ENCODE results near the gene SLC9A1.

GRCh38 chr1:27179979-27180378 is 25.1 kb upstream of the SLC9A1 start:
- TF ChIP-seq CTCF (IDR thresholded peaks at IDR 0.05 in 8 of 11, conservative IDR thresholded peaks at IDR 0.05 in 3 of 11) (no peak), POLR2AphosphoS5 (IDR thresholded peaks at IDR 0.05) (no peak), POLR2A (IDR thresholded peaks at IDR 0.05) (no peak)

All from spleen (tissue), 7 donors.